Nephron (organoid): ENCODE data around the gene ADCY1.
A peak's percentile ranks its signal among the peaks of the same experiment; 100 is the strongest.

Source experiments
- H3K27ac Mint-ChIP-seq, 3 experiments: 2 replicates each; pipeline ENCODE4 v1.8.0; 2020; ENCODE audit warnings: mixed read lengths in 3 of 3, mild to moderate bottlenecking in 2 of 3, moderate library complexity in 1 of 3
- H3K27me3 Mint-ChIP-seq: 2 replicates; pipeline ENCODE4 v1.8.0; 2021; ENCODE audit warnings: low read depth, mild to moderate bottlenecking, moderate library complexity, mixed read lengths
- H3K36me3 Mint-ChIP-seq: 2 replicates; pipeline ENCODE4 v1.8.0; 2020; ENCODE audit warnings: low read depth, mixed read lengths
- H3K4me1 Mint-ChIP-seq: 2 replicates; pipeline ENCODE4 v1.8.0; 2020; ENCODE audit warnings: mixed read lengths
- H3K4me3 Mint-ChIP-seq, 3 experiments: 2 replicates each; pipeline ENCODE4 v1.8.0; 2020; ENCODE audit warnings: mild to moderate bottlenecking in 3 of 3, mixed read lengths in 3 of 3, moderate library complexity in 2 of 3
- H3K9me3 Mint-ChIP-seq: 2 replicates; pipeline ENCODE4 v1.8.0; 2020; ENCODE audit warnings: mixed read lengths
- CTCF ChIP-seq, 3 experiments: fragments of 200-600 bp; sonication (generic); IDR thresholded peaks; one replicate each; pipeline ENCODE4 v1.5.0; 2021; ENCODE audit warnings: antibody characterized with exemption in 3 of 3; ENCODE audit not compliant: unreplicated experiment in 3 of 3

ADCY1 gene

GRCh38 chr7:45568536-45569289 is 5.5 kb upstream of the ADCY1 start:
- Mint-ChIP-seq H3K4me1 (peaks cover 11% of the 10 kb centered on the region), H3K27ac (no peak overlapping the region), H3K9me3 (no peaks in the 10 kb centered on the region), H3K36me3 (no peaks in the 10 kb centered on the region), H3K27me3 (peaks cover 62% of the 10 kb centered on the region), H3K4me3 (no peak overlapping the region)
- no peak for TF ChIP-seq CTCF (IDR thresholded peaks at IDR 0.05; ENCODE audit: unreplicated experiment in 3 of 3)

- Mint-ChIP-seq H3K27me3 (peaks cover 60% of the 10 kb centered on the region), H3K4me1 (peaks cover 6% of the 10 kb centered on the region), H3K4me3 (no peak overlapping the region), H3K9me3 (no peaks in the 10 kb centered on the region), H3K36me3 (no peaks in the 10 kb centered on the region), H3K27ac (no peak overlapping the region)
- TF ChIP-seq CTCF (IDR thresholded peaks at IDR 0.05; ENCODE audit: unreplicated experiment in 3 of 3) = no peak
Measured at GRCh38 chr7:45569290-45569685, 4.9 kb upstream of the ADCY1 start.

- Mint-ChIP-seq H3K36me3 (no peaks in the 10 kb centered on the region), H3K4me3 (no peak overlapping the region), H3K9me3 (no peaks in the 10 kb centered on the region), H3K27me3 (peaks cover 61% of the 10 kb centered on the region), H3K27ac (no peak overlapping the region), H3K4me1 (no peaks in the 10 kb centered on the region)
- TF ChIP-seq CTCF (IDR thresholded peaks at IDR 0.05; ENCODE audit: unreplicated experiment in 3 of 3) = no peak
Measured at GRCh38 chr7:45570797-45571196, 3.4 kb upstream of the ADCY1 start.

GRCh38 chr7:45573204-45573603 is 964 bp upstream of the ADCY1 start:
- Mint-ChIP-seq H3K27ac (peak overlapping the region in 1 of 3 experiments; percentile 54), H3K4me3 (peak overlapping the region; percentile 74 to 90 (median 84)), H3K27me3 (peaks cover 82% of the 10 kb centered on the region), H3K36me3 (no peaks in the 10 kb centered on the region), H3K9me3 (no peaks in the 10 kb centered on the region), H3K4me1 (no peaks in the 10 kb centered on the region)
- no peak for TF ChIP-seq CTCF (IDR thresholded peaks at IDR 0.05; ENCODE audit: unreplicated experiment in 3 of 3)

GRCh38 chr7:45574416-45574668 is 174 bp downstream of the ADCY1 start:
- no peaks in the 10 kb centered on the region for H3K4me1 Mint-ChIP-seq
- H3K27me3 Mint-ChIP-seq = peaks cover 81% of the 10 kb centered on the region

More at GRCh38 chr7:45574416-45574668, 174 bp downstream of the ADCY1 start:
- no peak overlapping the region for H3K27ac Mint-ChIP-seq
- H3K9me3 Mint-ChIP-seq = no peaks in the 10 kb centered on the region
- TF ChIP-seq CTCF (IDR thresholded peaks at IDR 0.05; ENCODE audit: unreplicated experiment in 3 of 3) = no peak
- H3K4me3 Mint-ChIP-seq = no peak overlapping the region
- H3K36me3 Mint-ChIP-seq = no peaks in the 10 kb centered on the region
